Caco-2 (cell line): ENCODE results near the gene PRSS33. TPM values are rescaled to one million over a fixed set of nuclear protein-coding genes. Genes with fewer than 3 reads are reported as not detected.

Source experiments
- BruUV-seq: library from RNA; stranded (reverse); fragments of 400-500 nt; replicated peaks from 2 replicates; lab custom pipeline; 2021; lab: Mats Ljungman, UMichigan
- CTCF ChIA-PET: fragments of 300-600 bp; sonication (Branson Sonifier 250); formaldehyde crosslinking; loops from one replicate; lab custom pipeline; 2022; ENCODE audit warnings: antibody characterized with exemption; lab: Charles Lee
- POLR2A ChIA-PET: fragments of 300-600 bp; sonication (Branson Sonifier 250); formaldehyde crosslinking; loops from one replicate; lab custom pipeline; 2022; ENCODE audit warnings: antibody characterized with exemption; lab: Charles Lee
- DNase-seq, 2 experiments: peaks; one replicate each; pipeline versions ENCODE4 v3.0.0 to v3.0.0-alpha.2; 2020 to 2022
- H3K27me3 ChIP-seq: replicated peaks from 2 replicates; pipeline ENCODE4 v1.6.0; 2011; ENCODE audit warnings: low read length; ENCODE audit not compliant: control insufficient read depth, insufficient read depth
- H3K36me3 ChIP-seq: 2 replicates; pipeline ENCODE4 v1.5.1; 2011; ENCODE audit warnings: low read length; ENCODE audit not compliant: control insufficient read depth, insufficient read depth
- H3K4me1 ChIP-seq: fragments of 250-450 bp; sonication (Bioruptor Pico); 2 replicates; pipeline ENCODE4 v1.5.1; 2020; ENCODE audit warnings: mild to moderate bottlenecking
- H3K4me3 ChIP-seq: 2 replicates; pipeline ENCODE4 v1.5.1; 2011; ENCODE audit warnings: low read depth, mild to moderate bottlenecking, control low read depth, low read length
- H3K9me3 ChIP-seq: fragments of 250-450 bp; sonication (Bioruptor Pico); 2 replicates; pipeline ENCODE4 v1.5.1; 2020; ENCODE audit warnings: mild to moderate bottlenecking, moderate library complexity
- H3K27ac Mint-ChIP-seq: one replicate; pipeline ENCODE4 v1.8.0; 2022; ENCODE audit warnings: mixed read lengths; ENCODE audit not compliant: unreplicated experiment
- H3K27me3 Mint-ChIP-seq: one replicate; pipeline ENCODE4 v1.8.0; 2022; ENCODE audit warnings: mixed read lengths; ENCODE audit not compliant: insufficient read depth, unreplicated experiment
- H3K36me3 Mint-ChIP-seq: one replicate; pipeline ENCODE4 v1.8.0; 2022; ENCODE audit warnings: mild to moderate bottlenecking, mixed read lengths; ENCODE audit not compliant: insufficient read depth, unreplicated experiment
- H3K4me1 Mint-ChIP-seq: one replicate; pipeline ENCODE4 v1.8.0; 2022; ENCODE audit warnings: low read depth, mixed read lengths; ENCODE audit not compliant: unreplicated experiment
- H3K4me3 Mint-ChIP-seq: one replicate; pipeline ENCODE4 v1.8.0; 2022; ENCODE audit warnings: mild to moderate bottlenecking, moderate library complexity, mixed read lengths; ENCODE audit not compliant: unreplicated experiment
- H3K9me3 Mint-ChIP-seq: one replicate; pipeline ENCODE4 v1.8.0; 2022; ENCODE audit warnings: mixed read lengths; ENCODE audit not compliant: unreplicated experiment
- intact Hi-C: fragments of 100-400 bp; cut with micrococcal nuclease; formaldehyde crosslinking; loops from one replicate; pipeline ENCODE4 v1.10.0; 2022; ENCODE audit not compliant: unreplicated experiment
- total RNA-seq: library from RNA; stranded (reverse); gene quantifications from 2 replicates; pipeline ENCODE4 v1.2.3, GENCODE V29; 2022
- TF ChIP-seq, protein P1 (sequence below), 2 experiments: fragments of 200-600 bp in 1 of 2; IDR thresholded peaks; 1 replicate in 1 of 2; 2 replicates in 1 of 2; pipeline versions ENCODE4 v1.5.1 to v1.8.0; 2011 to 2022; ENCODE audit warnings: antibody characterized with exemption in 1 of 2, control low read depth in 1 of 2, inconsistent platforms in 1 of 2, low read depth in 1 of 2, low read length in 1 of 2, mild to moderate bottlenecking in 1 of 2, moderate library complexity in 1 of 2; ENCODE audit not compliant: insufficient read depth in 1 of 2, severe bottlenecking in 1 of 2, unreplicated experiment in 1 of 2

Gene PRSS33
- total RNA-seq, 1 experiment from 2014 or later = not detected

DNA sequence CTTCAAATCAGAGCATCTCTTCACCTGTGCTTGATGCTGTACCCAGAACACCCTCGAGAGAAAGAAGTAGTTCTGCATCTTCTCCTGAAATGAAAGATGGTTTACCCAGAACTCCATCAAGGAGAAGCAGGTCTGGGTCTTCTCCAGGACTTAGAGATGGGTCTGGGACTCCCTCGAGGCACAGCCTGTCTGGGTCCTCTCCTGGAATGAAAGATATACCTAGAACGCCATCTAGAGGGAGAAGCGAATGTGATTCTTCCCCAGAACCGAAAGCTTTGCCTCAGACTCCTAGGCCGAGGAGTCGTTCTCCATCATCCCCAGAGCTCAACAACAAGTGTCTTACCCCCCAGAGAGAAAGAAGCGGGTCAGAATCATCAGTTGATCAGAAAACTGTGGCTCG lies 22.6 kb downstream of the PRSS33 start:
- TF ChIP-seq, protein P1, sequence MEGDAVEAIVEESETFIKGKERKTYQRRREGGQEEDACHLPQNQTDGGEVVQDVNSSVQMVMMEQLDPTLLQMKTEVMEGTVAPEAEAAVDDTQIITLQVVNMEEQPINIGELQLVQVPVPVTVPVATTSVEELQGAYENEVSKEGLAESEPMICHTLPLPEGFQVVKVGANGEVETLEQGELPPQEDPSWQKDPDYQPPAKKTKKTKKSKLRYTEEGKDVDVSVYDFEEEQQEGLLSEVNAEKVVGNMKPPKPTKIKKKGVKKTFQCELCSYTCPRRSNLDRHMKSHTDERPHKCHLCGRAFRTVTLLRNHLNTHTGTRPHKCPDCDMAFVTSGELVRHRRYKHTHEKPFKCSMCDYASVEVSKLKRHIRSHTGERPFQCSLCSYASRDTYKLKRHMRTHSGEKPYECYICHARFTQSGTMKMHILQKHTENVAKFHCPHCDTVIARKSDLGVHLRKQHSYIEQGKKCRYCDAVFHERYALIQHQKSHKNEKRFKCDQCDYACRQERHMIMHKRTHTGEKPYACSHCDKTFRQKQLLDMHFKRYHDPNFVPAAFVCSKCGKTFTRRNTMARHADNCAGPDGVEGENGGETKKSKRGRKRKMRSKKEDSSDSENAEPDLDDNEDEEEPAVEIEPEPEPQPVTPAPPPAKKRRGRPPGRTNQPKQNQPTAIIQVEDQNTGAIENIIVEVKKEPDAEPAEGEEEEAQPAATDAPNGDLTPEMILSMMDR (IDR thresholded peaks at IDR 0.05; ENCODE audit: insufficient read depth in 1 of 2, low read depth in 1 of 2, low read length in 1 of 2, severe bottlenecking in 1 of 2, unreplicated experiment in 1 of 2) = no peak
- H3K4me3 Mint-ChIP-seq = no peak overlapping the region
- ChIA-PET CTCF (no interaction called here), POLR2A (no interaction called here)
- no peak for DNase-seq
- Histone ChIP-seq H3K9me3 (no peaks in the 10 kb centered on the region), H3K4me1 (no peaks in the 10 kb centered on the region), H3K27me3 (no peaks in the 10 kb centered on the region), H3K4me3 (no peak overlapping the region), H3K36me3 (peaks cover 33% of the 10 kb centered on the region)
- no peaks in the 10 kb centered on the region for H3K27me3 Mint-ChIP-seq
- intact Hi-C loops = no loop called here
- peaks cover 21% of the 10 kb centered on the region for H3K4me1 Mint-ChIP-seq
- H3K9me3 Mint-ChIP-seq = no peaks in the 10 kb centered on the region
- H3K27ac Mint-ChIP-seq = no peak overlapping the region
- peaks cover 100% of the 10 kb centered on the region for H3K36me3 Mint-ChIP-seq
- no TSS peak for BruUV-seq

DNA sequence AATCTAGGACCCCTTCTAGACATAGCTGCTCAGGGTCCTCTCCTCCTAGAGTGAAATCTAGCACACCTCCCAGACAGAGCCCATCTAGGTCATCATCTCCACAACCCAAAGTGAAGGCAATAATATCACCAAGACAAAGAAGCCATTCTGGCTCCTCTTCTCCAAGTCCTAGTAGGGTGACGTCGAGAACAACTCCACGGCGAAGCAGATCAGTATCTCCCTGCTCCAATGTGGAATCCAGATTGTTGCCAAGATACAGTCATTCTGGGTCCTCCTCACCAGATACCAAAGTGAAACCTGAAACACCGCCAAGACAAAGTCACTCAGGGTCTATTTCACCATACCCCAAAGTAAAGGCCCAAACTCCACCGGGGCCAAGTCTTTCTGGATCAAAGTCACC lies 24.2 kb downstream of the PRSS33 start:
- ChIA-PET CTCF (no interaction called here), POLR2A (no interaction called here)
- H3K36me3 ChIP-seq = peaks cover 33% of the 10 kb centered on the region
- H3K27ac Mint-ChIP-seq = peak overlapping the region; percentile 57
- peaks cover 18% of the 10 kb centered on the region for H3K4me1 Mint-ChIP-seq
- intact Hi-C loops = no loop called here
- H3K9me3 ChIP-seq = no peaks in the 10 kb centered on the region
- no peak overlapping the region for H3K4me3 ChIP-seq
- no peak overlapping the region for H3K4me3 Mint-ChIP-seq
- H3K4me1 ChIP-seq = no peaks in the 10 kb centered on the region
- TF ChIP-seq, protein P1 (IDR thresholded peaks at IDR 0.05; ENCODE audit: insufficient read depth in 1 of 2, low read depth in 1 of 2, low read length in 1 of 2, severe bottlenecking in 1 of 2, unreplicated experiment in 1 of 2) = no peak
- peaks cover 100% of the 10 kb centered on the region for H3K36me3 Mint-ChIP-seq
- no TSS peak for BruUV-seq
- H3K27me3 Mint-ChIP-seq = no peaks in the 10 kb centered on the region
- H3K9me3 Mint-ChIP-seq = no peaks in the 10 kb centered on the region
- no peaks in the 10 kb centered on the region for H3K27me3 ChIP-seq
- no peak for DNase-seq

DNA sequence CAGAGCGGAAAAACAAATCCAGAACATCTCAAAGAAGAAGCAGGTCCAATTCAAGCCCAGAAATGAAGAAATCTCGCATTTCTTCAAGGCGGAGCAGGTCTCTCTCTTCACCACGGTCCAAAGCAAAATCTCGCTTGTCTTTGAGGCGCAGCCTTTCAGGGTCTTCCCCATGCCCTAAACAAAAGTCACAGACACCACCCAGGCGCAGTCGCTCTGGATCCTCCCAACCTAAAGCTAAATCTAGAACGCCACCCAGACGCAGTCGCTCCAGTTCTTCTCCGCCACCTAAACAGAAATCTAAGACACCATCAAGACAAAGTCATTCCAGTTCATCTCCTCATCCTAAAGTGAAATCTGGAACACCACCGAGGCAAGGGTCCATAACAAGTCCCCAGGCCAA lies 24.6 kb downstream of the PRSS33 start:
- peak overlapping the region; percentile 57 for H3K27ac Mint-ChIP-seq
- Histone ChIP-seq H3K27me3 (no peaks in the 10 kb centered on the region), H3K4me1 (no peaks in the 10 kb centered on the region), H3K9me3 (no peaks in the 10 kb centered on the region), H3K4me3 (no peak overlapping the region), H3K36me3 (peaks cover 33% of the 10 kb centered on the region)
- no peaks in the 10 kb centered on the region for H3K9me3 Mint-ChIP-seq
- TF ChIP-seq, protein P1 (IDR thresholded peaks at IDR 0.05; ENCODE audit: insufficient read depth in 1 of 2, low read depth in 1 of 2, low read length in 1 of 2, severe bottlenecking in 1 of 2, unreplicated experiment in 1 of 2) = no peak
- ChIA-PET POLR2A (no interaction called here), CTCF (interaction anchor here (0.8 kb wide), 1 partner anchor 1627 kb away, joined by 3 read pairs; no protein-coding TSS in a partner anchor)
- no TSS peak for BruUV-seq
- peaks cover 13% of the 10 kb centered on the region for H3K4me1 Mint-ChIP-seq
- peaks cover 100% of the 10 kb centered on the region for H3K36me3 Mint-ChIP-seq
- intact Hi-C loops = no loop called here
- H3K4me3 Mint-ChIP-seq = no peak overlapping the region
- no peak for DNase-seq
- no peaks in the 10 kb centered on the region for H3K27me3 Mint-ChIP-seq
